ENCODE data around the gene TBX6.
"Not testable (repeated sequence)": the region's sequence is repeated elsewhere in the genome, so short reads cannot be mapped to it uniquely, and the experiment has no call there.

Gene TBX6

GRCh38 chr16:30091474-30092372 lies at the start of gene TBX6:
Gene TBX6 (minus strand): TSS chr16:30091924. CDS start chr16:30091193, 731 bp downstream.
- DNase-seq = peak; percentile 93 to 95

- peak; percentile 40 to 57 for DNase-seq
Measured at GRCh38 chr16:30139583-30140481, 48.1 kb upstream of the TBX6 start.

- no peak for DNase-seq
Measured at GRCh38 chr16:30137897-30138296, 46.2 kb upstream of the TBX6 start.

- no peak for DNase-seq
Measured at GRCh38 chr16:30136971-30137605, 45.4 kb upstream of the TBX6 start.

GRCh38 chr16:30132591-30132990 lies 40.9 kb upstream of the TBX6 start:
- DNase-seq = no peak

- DNase-seq = peak; percentile 26 to 70
Measured at GRCh38 chr16:30131869-30132475, 40.2 kb upstream of the TBX6 start.

- no peak for DNase-seq
Measured at GRCh38 chr16:30127993-30128392, 36.3 kb upstream of the TBX6 start.

- not testable (repeated sequence) for DNase-seq
Measured at GRCh38 chr16:30125690-30126089, 34.0 kb upstream of the TBX6 start.

- no peak for DNase-seq
Measured at GRCh38 chr16:30124985-30125379, 33.3 kb upstream of the TBX6 start.

GRCh38 chr16:30122604-30123160 lies 31.0 kb upstream of the TBX6 start:
- no peak for DNase-seq

GRCh38 chr16:30121741-30122571 lies 30.2 kb upstream of the TBX6 start:
- DNase-seq = no peak

GRCh38 chr16:30120340-30121105 lies 28.8 kb upstream of the TBX6 start:
- DNase-seq = no peak

GRCh38 chr16:30119428-30119827 lies 27.7 kb upstream of the TBX6 start:
- DNase-seq = no peak

GRCh38 chr16:30117768-30118167 lies 26.0 kb upstream of the TBX6 start:
- no peak for DNase-seq

GRCh38 chr16:30116291-30117207 lies 24.8 kb upstream of the TBX6 start:
- DNase-seq = no peak

GRCh38 chr16:30115238-30115637 lies 23.5 kb upstream of the TBX6 start:
- no peak for DNase-seq

- DNase-seq = not testable (repeated sequence)
Measured at GRCh38 chr16:30114833-30115232, 23.1 kb upstream of the TBX6 start.

GRCh38 chr16:30114411-30114810 lies 22.7 kb upstream of the TBX6 start:
- no peak for DNase-seq

- DNase-seq = no peak
Measured at GRCh38 chr16:30113711-30114333, 22.1 kb upstream of the TBX6 start.
